Measurements from ENCODE around the gene CLIP3.

CLIP3 gene

GRCh38 chr19:35966771-35967170, 65.9 kb downstream of the CLIP3 start:
- no peaks in the 10 kb centered on the region for H3K36me3 ChIP-seq (replicated peaks; ENCODE audit: insufficient read depth, low read length)
- no peaks in the 10 kb centered on the region for H3K9me2 ChIP-seq (replicated peaks; ENCODE audit: insufficient read depth, low read length)
- no peak overlapping the region for H3K9ac ChIP-seq (ENCODE audit: low read length)
- H3K27me3 ChIP-seq (replicated peaks; ENCODE audit: insufficient read depth, low read length) = peaks cover 59% of the 10 kb centered on the region
- H3K4me1 ChIP-seq (ENCODE audit: low read length) = no peaks in the 10 kb centered on the region
- H4K20me1 ChIP-seq (ENCODE audit: insufficient read depth, low read length) = no peaks in the 10 kb centered on the region
- H2AFZ ChIP-seq (ENCODE audit: low read length) = no peak overlapping the region
- H3K79me2 ChIP-seq (ENCODE audit: low read length) = no peaks in the 10 kb centered on the region
- no peaks in the 10 kb centered on the region for H3F3A ChIP-seq (ENCODE audit: insufficient read depth, low read length)
- H3K4me2 ChIP-seq (ENCODE audit: low read depth, low read length) = no peak overlapping the region
- no peaks in the 10 kb centered on the region for H3K9me3 ChIP-seq (replicated peaks; ENCODE audit: insufficient read depth, low read length)
- no peak for TF ChIP-seq EZH2 (optimal IDR thresholded peaks at IDR 0.05; ENCODE audit: low read depth, low read length)
- TF ChIP-seq EZH2phosphoT487 (IDR thresholded peaks at IDR 0.05; ENCODE audit: low read length) = no peak
- no peak for TF ChIP-seq CTCF (IDR thresholded peaks at IDR 0.05; ENCODE audit: low read length)
- no peak overlapping the region for H3K4me3 ChIP-seq (ENCODE audit: low read length)
- H3K27ac ChIP-seq (ENCODE audit: low read length) = no peak overlapping the region
- DNase-seq = no peak
